HG02840 (cell line): ENCODE measurements around the gene TMEM263.
"Not testable (repeated sequence)": the region's sequence is repeated elsewhere in the genome, so short reads cannot be mapped to it uniquely, and the experiment has no call there.

ENCODE experiments used
- ATAC-seq: cut with Tn5 transposase; IDR thresholded peaks from one replicate; pipeline ENCODE4 v1.9.1; 2021; ENCODE audit warnings: mild to moderate bottlenecking, moderate library complexity, moderate number of reproducible peaks; ENCODE audit not compliant: unreplicated experiment, low FRiP score

TMEM263 gene

DNA sequence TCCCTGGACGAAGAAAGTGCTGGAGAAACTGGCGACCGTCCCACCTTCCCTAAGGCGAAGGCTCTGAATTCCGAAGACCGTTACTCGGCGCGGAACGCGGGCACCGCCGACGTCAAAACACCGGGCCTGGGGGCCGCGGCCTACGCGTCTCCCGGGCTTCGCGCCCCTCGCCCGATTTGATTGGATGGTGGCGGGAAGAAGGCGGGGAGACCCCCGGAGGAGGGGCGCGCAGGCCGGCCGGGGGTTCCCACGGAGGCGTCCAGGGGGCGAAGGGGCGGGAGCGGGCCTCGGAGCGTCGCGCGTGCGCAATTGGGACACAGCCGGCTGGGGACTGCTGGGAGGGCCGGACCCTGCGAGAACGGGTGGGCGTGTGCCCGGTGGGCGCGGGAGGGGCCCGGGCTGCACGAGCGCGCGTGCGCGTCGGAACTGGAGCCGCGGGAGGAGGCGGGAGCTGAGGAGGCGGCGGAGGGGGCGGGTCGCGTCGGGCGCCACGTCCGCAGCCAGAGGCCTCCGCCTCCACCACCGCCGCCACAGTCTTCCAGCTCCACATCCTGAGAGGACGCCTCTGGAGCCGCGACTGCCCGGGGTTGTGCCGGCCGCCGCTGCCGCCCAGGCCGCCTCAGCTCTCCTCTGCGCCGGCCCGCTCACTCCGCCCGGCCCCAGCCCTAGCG, at the start of gene TMEM263:
TMEM263 (plus strand) TSS at position 531 of the 671 bp plus-strand sequence. CDS start 11,210 bp downstream, outside the sequence.
- peak; percentile 83 for ATAC-seq

DNA sequence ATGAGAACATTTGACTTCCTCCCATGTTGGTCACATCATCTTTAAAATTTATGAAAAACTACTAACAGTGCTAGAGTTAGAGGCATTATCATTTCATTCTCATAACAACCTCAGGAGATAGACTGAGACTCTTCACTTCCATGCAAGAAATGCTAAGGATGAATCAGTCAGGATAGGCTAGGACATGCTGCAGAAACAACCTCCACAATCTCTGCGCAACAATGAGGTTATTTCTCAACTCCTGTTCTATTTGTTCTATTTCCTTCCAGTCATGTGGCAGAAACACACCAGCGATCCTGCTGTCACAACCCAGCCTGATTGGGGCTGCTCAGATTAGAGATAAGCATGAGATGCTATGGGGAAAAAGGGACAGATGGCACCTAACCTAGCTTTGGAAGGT, 49.0 kb upstream of the TMEM263 start:
- no peak for ATAC-seq

DNA sequence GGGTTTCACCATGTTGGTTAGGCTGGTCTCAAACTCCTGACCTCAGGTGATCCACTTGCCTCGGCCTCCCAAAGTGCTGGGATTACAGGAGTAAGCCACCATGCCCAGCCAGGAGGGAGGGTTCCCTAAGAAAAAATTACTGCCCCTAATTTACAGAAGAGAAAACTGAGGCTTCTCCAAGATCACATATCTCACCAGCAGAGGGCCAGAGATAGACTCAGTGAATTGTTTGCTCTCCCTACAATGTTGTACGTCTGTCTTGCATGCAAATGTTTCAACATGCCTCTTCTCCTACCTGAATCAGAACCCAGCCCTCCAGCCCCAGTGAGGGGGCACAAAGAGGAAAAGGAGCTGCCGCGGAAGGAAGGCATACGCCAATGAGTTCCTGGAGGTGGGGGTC, 48.3 kb upstream of the TMEM263 start:
- no peak for ATAC-seq

DNA sequence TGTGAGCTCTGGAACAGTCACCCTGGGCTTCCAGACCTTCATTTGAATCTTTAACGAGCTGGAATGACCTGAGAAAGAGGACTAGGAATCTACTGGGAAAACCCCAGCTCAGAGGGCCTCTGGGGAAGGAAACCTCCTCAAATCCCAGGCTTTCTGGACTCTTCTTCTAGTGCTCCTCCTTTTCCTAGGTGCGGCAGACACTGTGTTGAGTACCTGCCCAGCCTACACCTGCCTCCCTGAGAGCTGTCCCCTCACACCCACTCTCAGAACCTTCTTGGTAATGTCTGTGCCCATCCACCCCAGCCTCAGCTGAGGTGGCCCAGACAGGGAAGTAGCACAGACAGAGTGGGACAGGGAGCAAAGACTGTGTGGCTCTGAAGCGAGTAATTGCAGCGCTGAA, 47.9 kb upstream of the TMEM263 start:
- ATAC-seq = no peak

DNA sequence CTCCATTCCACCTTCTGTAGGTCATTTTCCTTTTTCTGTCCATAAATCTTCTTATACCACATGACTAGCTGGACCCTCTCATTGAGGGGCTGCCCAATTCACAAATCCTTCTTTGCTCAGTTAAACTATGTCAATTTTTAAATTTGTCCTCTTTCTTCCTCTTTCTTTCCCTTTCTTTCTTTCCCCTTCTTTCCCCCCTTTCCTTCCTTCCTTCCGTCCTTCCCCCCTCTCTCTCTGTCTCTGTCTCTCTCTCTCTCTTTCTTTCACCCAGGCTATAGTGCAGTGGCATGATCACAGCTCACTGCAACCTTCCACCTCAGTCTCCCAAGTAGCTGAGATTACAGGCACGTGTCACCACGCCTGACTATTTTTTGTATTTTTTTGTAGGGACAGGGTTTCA, 47.1 kb upstream of the TMEM263 start:
- no peak for ATAC-seq

DNA sequence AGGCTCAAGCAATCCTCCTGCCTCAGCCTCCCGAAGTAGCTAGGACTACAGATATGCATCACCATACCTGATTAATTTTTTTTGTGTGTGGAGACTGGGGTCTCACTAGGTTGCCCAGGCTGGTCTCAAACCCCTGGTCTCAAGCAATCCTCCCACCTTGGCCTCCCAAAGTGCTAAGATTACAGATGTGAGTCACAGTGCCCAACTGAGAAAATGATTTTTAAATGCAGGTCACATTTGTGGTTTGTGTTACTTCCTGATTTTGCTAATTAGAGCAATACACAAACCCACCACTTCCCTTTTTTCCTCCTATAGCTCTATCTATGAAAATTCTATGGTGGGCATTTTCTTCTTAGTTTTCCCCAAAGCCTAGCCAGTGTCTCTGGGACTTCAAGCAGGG, 45.5 kb upstream of the TMEM263 start:
- ATAC-seq = peak; percentile 63

DNA sequence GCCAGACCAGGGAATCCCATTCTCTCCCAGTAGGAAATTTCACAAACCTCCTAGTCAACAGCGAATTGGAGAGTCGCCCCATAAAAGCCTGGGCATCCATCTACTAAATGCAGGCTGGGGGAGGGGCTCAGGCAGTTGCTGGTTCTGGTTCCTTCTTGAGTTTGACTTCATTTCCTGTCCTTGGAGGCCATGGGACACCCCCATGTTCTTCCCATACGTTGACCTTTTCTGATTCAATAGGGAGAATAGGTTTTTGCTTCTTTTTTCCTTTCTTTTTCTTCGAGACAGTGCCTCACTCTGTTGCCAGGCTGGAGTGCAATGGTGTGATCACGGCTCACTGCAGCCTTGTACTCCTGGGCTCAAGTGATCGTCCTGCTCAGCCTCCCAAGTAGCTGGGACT, 44.1 kb upstream of the TMEM263 start:
- ATAC-seq = no peak

DNA sequence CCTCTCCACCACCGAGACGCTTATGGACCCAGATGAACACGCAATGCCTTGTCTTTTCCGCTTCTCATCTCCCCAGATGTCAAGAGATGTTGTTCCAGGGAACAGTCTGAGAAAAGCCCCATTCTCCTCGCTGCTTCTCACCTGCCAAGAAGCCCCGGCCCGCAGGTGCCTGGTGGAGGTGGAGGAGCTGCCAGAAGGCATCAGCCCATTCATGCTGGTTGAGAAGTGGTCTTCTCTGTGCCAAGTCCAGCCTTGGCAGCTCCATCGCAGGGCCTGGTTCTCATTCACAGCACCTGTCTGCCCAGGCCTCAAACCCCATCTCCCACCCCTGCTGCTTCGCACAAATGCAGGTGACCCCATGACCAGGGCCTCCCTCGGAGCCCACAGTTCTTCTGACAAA, 42.3 kb upstream of the TMEM263 start:
- no peak for ATAC-seq

DNA sequence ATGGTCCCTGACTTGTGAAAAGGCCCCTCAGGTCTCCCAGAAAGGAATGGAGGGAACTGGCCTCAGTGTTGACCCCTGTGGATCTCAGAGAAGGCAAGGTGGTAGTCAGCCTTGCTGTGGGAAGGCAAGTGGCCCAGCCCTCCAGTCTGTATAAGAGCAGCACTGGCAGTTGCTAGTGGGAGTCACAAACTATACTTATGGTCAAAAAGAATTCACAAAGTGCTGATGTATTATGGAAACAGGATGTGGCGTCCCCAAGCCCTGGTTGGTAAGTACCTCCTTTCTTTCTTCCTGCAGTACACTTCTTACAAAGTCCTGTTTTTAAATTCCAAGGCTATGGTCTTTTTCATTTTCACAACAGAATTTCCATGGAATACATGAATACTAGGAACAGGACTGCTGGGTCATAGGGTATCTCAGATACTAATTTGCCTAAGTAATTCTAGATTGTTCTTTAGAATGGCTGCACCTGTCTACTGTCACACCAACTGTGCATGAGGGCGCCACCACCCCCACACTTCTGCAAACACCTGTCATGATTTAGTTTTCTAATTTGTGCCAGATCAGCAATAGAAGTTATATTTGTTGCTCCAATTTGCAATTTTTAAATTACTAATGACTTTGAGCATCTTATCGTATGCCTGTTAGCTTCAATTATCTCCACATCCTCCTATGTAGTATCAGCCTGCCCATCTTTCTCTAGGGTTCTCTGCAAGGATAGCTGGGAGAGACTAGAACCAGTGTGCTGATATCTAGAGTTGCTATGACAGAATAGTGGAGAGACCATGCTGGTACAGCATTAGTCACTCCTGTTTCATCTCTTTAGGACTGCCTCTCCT, 40.7 kb upstream of the TMEM263 start:
- no peak for ATAC-seq

DNA sequence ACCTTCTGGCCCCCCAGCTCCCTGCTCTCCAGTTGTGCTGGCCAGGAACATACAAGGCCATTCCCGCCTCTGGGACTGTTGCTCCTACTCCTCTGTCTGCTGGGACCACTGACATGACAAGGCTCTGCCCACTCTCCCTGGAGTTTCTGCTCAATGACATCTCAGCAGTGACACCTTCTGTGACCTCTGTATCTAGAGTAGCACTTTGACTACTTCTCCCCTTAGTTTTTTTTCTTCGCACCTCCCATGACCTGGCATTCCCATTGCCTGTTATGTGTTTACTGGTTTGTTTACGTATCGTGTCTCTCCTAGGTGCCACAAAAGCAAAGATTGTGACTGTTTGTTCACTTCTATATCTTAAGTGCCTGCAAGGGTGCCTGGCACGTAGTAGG, 40.1 kb upstream of the TMEM263 start:
- ATAC-seq = no peak

DNA sequence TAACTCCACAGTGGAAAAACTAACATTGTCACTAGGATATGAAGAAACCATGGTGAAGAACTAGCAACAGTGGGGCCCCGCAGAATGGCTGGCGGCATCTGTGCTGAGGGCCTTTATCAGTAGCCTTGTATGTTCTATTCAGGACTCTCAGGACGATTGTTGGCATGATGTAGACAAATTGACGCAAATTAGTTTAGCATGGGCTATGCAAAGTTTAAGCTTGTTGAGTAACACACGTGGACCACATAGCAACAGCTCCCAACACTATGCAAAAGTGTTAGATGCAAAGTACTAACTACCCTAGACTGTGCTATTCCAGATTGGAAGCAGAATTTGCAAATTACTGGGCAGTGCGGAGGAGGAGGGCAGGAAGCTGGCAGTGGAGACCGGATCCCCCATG, 38.2 kb upstream of the TMEM263 start:
- ATAC-seq = no peak

DNA sequence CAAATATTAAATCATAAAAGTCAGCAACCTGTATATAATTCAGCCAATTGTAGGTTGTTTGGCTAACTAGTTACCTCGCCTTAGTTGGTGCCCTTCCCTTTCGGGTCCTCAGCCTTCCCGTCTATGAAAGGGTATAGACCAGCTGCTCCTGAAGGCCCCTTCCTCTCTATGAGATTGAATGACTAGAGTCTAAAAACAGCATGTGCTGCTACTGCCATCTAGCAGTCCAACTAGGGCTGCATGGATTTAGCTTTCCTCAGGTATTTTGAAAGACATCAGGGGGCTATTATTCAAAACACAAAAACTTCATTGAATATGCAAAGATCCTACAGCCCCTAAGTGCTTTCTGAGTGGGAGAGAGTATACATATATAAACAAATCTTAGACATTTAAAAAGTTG, 37.0 kb upstream of the TMEM263 start:
- ATAC-seq = no peak

DNA sequence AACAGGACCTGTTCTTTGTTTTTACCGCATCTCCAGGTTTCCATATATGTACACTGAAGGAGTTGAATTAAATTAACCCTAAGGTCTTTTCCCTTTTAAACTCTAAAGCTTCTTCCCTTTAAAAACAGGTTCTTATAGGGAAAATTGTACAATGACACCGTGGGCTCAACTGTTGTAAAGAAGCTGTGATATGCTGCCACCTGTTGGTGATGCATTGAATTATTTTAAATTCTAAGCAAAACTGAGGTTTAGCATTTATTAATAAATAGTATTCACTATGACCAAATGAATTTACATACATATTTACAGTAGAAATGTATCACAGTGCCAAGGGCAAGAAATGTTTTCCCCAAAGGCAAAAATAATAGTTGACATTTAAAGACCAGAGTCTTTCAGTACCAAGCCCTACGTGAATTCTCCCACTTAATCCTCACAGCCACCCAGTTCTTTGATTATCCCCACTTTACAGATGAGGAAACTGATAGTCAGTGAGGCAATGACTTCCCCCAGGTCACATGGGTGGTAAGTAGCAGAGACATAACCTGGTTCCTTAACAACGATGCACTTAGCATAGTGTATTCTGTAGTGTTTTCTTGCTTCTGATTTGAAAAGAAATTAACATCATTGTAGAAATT, 35.7 kb upstream of the TMEM263 start:
- ATAC-seq = no peak

DNA sequence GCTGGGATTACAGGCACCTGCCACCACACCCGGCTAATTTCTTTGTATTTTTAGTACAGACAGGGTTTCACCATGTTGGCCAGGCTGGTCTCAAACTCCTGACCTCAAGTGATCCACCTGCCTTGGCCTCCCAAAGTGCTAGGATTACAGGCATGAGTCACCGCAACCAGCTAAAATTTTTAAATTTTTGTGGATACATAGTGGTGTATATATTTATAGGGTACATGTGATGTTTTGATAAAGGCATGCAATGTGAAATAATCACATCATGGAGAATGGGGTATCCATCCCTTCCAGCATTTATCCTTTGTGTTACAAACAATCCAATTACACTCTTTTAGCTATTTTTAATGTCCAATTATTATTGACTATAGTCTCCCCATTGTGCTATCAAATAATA, 33.7 kb upstream of the TMEM263 start:
- ATAC-seq = not testable (repeated sequence)

DNA sequence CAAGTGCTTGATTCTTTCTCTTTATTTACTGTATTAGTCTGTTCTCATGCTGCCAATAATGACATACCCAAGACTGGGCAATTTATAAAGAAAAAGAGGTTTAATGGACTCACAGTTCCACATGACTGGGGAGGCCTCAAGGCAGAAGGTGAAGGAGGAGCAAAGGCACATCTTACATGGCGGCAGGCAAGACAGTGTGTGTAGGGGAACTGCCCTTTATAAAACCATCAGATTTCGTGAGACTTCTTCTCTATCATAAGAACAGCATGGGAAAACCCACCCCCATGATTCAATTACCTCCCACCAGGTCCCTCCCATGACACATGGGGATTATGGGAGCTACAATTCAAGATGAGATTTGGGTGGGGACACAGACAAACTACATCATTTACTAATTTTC, 32.1 kb upstream of the TMEM263 start:
- ATAC-seq = not testable (repeated sequence)

DNA sequence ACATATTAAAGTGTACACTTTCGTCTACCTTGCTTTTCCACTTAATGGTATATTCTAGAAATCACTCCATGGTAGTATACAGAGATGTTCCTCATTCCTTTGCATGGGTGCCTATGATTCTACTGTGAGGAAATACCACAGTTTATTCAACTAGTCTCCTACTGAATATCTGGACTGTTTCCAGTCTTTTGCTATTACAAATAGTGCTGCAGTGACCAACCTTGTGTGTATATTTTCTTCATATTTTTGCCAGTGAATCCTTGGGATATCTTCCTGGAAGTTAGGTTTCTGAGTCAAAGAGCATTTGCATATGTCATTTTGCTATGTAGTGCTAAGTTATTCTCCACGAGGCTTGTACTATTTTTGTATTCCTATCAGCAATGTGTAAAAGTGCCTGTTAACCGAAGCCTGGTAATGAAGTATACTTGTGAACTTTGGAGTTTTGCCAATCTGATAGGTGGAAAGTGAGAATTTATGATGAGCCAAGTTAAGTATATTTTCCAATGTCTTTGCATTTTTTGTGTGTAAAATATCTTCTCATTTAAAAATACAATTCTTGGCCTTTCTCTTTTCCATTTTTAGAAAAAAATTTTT, 31.3 kb upstream of the TMEM263 start:
- no peak for ATAC-seq

DNA sequence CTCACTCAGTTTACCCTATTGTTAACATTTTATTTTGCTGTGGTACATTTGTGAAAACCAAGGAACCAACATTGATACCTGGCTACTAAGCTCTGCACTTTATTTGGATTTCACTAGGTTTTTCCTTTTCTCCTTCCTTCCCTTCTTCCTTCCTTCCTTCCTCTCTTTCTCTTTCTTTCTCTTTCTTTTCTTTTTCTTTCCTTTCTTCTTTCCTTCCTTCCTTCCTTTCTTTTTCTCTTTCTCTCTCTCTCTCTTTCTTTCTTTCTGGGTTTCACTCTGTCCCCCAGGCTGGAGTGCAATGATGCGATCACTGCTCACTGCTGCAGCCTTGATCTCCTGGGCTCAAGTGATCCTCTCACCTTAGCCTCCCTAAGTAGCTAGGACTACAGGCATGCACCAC, 29.1 kb upstream of the TMEM263 start:
- ATAC-seq = no peak

DNA sequence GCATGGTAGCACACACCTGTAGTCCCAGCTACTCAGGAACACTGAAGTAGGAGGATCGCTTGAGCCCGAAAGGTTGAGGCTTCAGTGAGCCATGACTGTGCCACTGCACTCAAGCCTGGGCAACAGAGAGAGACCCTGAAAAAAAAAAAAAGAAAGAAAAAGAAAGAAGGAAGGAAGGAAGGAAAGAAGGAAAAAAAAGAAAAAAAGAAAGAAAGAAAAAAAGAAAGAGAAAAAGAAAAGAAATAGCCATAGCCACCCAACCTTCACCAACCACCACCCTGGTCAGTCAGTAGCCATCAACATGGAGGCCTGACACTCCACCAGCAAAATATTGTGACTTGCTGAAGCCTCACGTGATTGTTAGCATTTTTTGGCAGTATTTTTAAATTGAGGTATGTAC, 21.4 kb upstream of the TMEM263 start:
- no peak for ATAC-seq

DNA sequence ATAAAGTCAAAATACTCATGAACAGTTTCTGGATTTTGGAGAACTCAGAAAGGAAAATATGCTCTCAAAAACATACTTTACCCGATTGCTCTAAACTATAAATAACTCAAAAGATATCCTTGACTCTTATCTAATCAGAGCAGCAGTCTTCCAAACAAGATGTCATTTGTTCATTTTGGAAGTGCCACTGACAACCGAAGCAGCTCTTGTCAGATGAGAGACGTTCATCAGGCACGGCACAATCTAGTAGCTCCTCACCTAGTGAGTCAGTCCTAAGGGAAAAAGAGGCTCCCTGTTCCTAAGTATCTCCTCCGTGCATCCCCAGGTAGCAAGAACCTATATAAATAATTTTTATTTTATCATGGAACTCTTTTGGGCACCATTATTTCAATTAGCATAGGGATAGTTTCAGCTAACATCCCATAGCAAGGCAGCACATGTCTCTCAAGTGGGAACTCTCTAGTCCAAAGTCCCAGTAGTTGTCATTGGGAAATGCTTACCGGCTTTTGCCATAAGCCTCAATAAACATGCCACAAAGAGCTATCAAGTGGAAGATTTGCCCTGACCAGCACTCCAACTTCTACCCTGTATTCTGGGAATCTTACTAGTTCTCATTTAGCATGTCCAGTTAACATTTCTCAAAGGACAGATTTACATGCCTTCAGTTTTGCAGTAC, 14.1 kb upstream of the TMEM263 start:
- no peak for ATAC-seq

DNA sequence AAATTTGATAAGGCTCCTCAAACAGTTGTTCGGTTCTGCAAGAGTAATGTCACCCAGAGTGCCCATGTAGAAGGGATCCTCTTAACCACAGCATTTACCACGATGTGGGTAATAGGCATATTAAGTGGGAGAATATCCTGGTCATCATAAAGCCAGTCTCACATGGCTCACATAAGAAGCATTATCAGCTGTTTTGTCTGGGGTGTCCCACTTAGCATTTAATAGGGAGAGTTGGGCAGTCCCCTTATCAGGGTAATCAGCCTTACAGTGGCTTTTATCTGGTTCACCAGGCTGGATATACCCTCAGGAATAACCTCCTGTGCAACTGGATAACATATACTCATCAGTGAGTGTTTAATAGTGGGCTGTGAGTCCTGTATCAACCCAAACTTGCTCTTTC, 12.9 kb upstream of the TMEM263 start:
- ATAC-seq = no peak
